Choroid plexus epithelial cell (primary cell): Measurements from ENCODE around the gene P3H3.

Experiments
- DNase-seq: peaks from one replicate; pipeline ENCODE4 v3.0.0-alpha.2; 2010; ENCODE audit warnings: low read depth
- H3K4me3 ChIP-seq: 2 replicates; pipeline ENCODE4 v1.5.1; 2011; ENCODE audit warnings: low read depth, mild to moderate bottlenecking, control low read depth, low read length, moderate library complexity
- CTCF ChIP-seq: conservative IDR thresholded peaks from 2 replicates; pipeline ENCODE4 v1.5.1; 2011; ENCODE audit warnings: low read depth, mild to moderate bottlenecking, control low read depth, inconsistent platforms, low read length, moderate library complexity

The P3H3 gene

DNA sequence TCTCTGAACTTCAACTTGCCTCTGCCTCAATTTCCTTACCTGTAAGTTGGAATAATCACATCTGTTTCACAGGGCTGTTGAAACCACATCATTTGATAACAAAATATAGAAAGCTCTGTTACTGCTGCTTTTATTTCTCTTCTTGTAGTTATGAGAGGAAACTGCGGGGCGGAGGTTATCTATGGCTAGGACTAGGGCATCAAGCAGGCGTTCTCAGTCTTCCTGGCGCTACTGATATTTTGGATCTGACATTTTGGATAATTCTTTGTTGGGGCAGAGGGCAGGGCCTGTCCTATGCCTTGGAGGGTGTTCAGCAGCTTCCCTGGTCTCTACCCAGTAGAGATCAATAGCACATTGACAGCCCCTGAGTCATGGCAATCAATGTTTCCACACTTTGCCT is 3.9 kb downstream of the P3H3 start:
- H3K4me3 ChIP-seq: no peak overlapping the region
- no peak for TF ChIP-seq CTCF
- DNase-seq: no peak

DNA sequence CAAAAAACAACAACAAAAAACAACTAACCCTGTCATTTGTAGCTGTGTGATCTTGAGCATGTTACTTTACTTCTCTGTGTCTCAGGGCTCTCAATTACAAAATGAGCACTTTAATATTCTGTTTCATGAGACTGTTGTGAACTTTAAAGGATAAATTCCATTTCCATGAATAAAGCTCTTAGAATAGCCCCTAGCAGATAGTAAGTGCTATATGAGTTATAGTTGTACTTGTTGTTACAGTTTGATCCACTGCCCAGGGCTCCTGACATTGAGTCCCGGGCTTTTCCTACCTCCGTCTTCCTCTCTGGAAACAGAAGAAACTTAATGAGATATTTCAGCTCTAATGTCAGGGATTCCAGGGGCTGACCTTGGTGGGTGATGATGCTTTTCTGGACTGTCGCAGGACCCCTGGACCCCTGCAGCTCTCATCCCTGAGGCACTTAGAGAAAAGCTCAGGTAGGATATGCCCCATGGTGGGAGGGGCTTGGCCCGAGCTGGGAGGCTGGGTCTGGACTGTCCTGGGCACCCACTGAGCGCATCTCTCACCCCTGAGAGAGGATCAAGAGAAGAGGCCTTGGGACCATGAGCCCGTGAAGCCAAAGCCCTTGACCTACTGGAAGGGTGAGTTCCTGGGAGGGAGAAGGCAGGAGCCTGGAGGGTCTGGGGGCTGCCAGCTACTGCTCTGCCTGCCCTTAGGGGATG is 5.1 kb downstream of the P3H3 start:
- H3K4me3 ChIP-seq: no peak overlapping the region
- TF ChIP-seq CTCF: no peak
- DNase-seq: no peak

DNA sequence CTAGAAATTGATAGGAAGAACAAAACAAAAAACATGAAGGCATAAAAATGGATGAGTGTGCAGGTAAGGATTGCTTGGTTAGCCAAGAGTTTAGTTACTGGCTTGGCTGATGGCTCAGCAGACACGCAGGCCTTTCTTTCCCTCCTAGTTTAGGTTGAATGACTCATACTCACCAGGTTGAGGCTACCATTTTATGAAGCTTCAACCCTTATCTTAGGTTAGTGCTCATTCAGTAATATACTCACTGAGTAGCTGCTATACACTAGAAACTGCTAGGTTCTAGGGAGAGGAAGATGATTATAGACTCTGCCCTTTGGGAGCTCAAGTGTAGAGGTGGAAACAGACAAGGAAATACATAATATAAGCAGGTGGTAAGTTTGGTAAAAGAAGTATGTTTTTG is 6.0 kb downstream of the P3H3 start:
- no peak for DNase-seq
- no peak for TF ChIP-seq CTCF

GRCh38 chr12:6834873-6835272 is 6.7 kb downstream of the P3H3 start:
- no peak for DNase-seq
- TF ChIP-seq CTCF: no peak
- no peak overlapping the region for H3K4me3 ChIP-seq

More for the DNA sequence above, 6.0 kb downstream of the P3H3 start:
- H3K4me3 ChIP-seq: no peak overlapping the region

DNA sequence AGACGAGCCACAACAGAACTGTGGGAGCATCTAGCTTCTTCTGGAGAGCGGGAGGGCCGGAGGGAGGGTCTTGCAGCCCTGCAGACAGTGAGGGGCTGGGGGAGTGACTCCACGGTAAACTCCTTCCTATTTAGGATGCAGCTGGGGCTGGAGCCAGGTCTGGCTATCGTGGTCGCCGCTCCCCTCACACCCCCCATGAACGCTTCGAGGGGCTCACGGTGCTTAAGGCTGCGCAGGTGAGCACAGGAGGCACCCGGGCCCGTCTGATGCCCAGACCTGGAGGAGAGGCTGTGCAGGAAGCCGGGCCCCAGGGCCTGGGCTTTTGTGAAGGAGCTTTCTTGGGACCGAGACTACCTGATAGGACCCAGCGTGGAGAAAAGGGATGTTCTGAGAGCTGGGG is 8.6 kb downstream of the P3H3 start:
- DNase-seq: no peak
- H3K4me3 ChIP-seq: no peak overlapping the region
- TF ChIP-seq CTCF: no peak

DNA sequence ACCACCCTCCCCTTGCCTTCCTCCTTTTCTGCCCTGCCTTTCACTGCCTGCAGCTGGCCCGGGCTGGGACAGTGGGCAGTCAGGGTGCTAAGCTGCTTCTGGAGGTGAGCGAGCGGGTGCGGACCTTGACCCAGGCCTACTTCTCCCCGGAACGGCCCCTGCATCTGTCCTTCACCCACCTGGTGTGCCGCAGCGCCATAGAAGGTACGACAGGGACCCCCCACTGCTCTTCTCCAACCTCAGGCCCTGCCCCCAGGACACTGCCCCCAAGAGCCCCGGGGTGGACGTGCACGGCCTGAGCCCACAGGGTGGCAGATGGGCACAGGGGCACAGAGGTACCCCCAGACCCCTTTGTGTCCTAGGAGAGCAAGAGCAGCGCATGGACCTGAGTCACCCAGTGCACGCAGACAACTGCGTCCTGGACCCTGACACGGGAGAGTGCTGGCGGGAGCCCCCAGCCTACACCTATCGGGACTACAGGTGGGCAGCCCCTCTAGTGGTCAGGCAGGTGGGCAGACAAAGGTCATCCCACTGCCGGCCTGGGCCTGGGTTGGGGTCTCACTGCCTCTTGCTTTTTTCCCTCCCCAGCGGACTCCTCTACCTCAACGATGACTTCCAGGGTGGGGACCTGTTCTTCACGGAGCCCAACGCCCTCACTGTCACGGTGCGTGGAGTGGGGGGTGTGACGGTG is 9.3 kb downstream of the P3H3 start:
- DNase-seq: no peak
- no peak for TF ChIP-seq CTCF
- H3K4me3 ChIP-seq: no peak overlapping the region

DNA sequence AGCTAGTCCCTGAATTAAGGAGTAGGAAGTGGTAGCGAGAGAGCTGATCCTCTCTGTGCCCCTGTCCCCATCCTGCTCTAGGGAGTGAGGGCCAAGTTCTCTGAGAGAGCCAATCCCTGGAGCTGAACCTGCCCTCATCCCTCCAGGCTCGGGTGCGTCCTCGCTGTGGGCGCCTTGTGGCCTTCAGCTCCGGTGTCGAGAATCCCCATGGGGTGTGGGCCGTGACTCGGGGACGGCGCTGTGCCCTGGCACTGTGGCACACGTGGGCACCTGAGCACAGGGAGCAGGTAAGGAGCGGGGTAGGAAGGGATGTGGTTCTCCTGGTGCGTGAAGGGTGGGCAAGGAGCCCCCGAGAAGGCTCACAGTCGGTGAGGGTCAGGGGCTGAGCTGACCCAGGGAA is 10.6 kb downstream of the P3H3 start:
- no peak for DNase-seq
- H3K4me3 ChIP-seq: no peak overlapping the region
- TF ChIP-seq CTCF: no peak
